Small intestine (tissue), 7 donors: ENCODE measurements around the gene RASL11B. TPM values are rescaled to one million over a fixed set of nuclear protein-coding genes. Genes with fewer than 3 reads are reported as not detected.
A peak's percentile ranks its signal among the peaks of the same experiment; 100 is the strongest.

Experiments
- DNase-seq, 2 donors: peaks; one replicate each; pipeline versions ENCODE4 v3.0.0 to v3.0.0-alpha.2; 2013
- FAIRE-seq: peaks from 2 replicates; lab custom pipeline; 2012; peaks lifted over from hg19 to GRCh38; lab: Jason Lieb, UNC
- H3K27ac ChIP-seq, 3 donors: one replicate each; pipeline ENCODE4 v1.5.1; 2013; ENCODE audit warnings: low read length in 2 of 3, mild to moderate bottlenecking in 2 of 3, control low read depth in 1 of 3, inconsistent platforms in 1 of 3, low read depth in 1 of 3, moderate library complexity in 1 of 3
- H3K27me3 ChIP-seq, 3 donors: one replicate each; pipeline ENCODE4 v1.6.1; 2013; ENCODE audit warnings: low read length in 3 of 3, inconsistent platforms in 1 of 3; ENCODE audit not compliant: control insufficient read depth in 3 of 3, insufficient read depth in 3 of 3
- H3K36me3 ChIP-seq, 3 donors: one replicate each; pipeline ENCODE4 v1.6.1; 2013; ENCODE audit warnings: low read length in 3 of 3, inconsistent platforms in 1 of 3, low read depth in 1 of 3, mild to moderate bottlenecking in 1 of 3, moderate library complexity in 1 of 3; ENCODE audit not compliant: control insufficient read depth in 3 of 3, insufficient read depth in 2 of 3
- H3K4me1 ChIP-seq, 3 donors: one replicate each; pipeline ENCODE4 v1.6.1; 2013; ENCODE audit warnings: low read length in 2 of 3, inconsistent platforms in 1 of 3, low read depth in 1 of 3, mild to moderate bottlenecking in 1 of 3, moderate library complexity in 1 of 3; ENCODE audit not compliant: control insufficient read depth in 3 of 3, insufficient read depth in 2 of 3
- H3K4me3 ChIP-seq, 3 donors: one replicate each; pipeline ENCODE4 v1.5.1; 2013; ENCODE audit warnings: low read length in 3 of 3, control low read depth in 1 of 3, inconsistent platforms in 1 of 3, low read depth in 1 of 3, mild to moderate bottlenecking in 1 of 3, moderate library complexity in 1 of 3
- H3K9me3 ChIP-seq, 2 donors: one replicate each; pipeline ENCODE4 v1.6.1; 2013; ENCODE audit warnings: low read depth in 1 of 2, low read length in 1 of 2; ENCODE audit not compliant: control insufficient read depth in 2 of 2, insufficient read depth in 1 of 2
- WGBS, 3 donors: extraction: QIAGEN DNeasy Blood & Tissue Kit; methylation state at CpG; one replicate each; pipeline ENCODE4 v1.1.7; 2013; 5-methylcytosine and 5-hydroxymethylcytosine counted together
- polyA plus RNA-seq, 4 donors: library from polyadenylated mRNA; stranded (reverse) in 3 of 4; unstranded in 1 of 4; fragments of 200-250 nt in 3 of 4; fragments of 120-200 nt in 1 of 4; gene quantifications; one replicate each; pipeline versions ENCODE4 v1.2.1 to v1.2.3, GENCODE V29; 2013
- donor health status: healthy with polysubstance abuse.
- donor health status: control.
- donor health status: control.
- donor health status: Bipolar disorder and iron deficiency.
- donor health status: healthy.

The RASL11B gene
- polyA plus RNA-seq, 4 donors, result 0.60 to 1.4 TPM; not detected in 2

DNA sequence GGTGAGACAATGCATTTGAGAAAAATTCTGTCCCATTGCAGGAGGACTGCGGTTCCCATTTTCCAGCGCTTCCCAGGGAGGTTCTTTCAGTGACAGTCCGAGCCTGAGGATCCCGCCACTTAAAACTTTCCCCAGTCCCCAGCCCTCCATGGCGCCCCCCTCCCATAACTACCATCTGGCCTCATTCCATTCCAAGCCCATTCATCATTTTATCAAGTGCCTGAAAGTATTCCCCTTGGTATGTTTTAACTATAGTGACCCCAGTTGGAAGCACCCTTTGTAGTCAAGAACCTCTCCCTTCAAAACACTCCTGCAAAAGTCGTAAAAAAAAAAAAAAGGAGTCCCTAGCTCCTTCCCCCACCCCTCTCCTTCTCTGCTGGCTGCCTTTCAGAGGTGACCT, 1.2 kb downstream of the RASL11B start:
- Histone ChIP-seq H3K4me1 (peaks cover 2 to 16% (median 4%) of the 10 kb centered on the region in 3 donors), H3K4me3 (peak overlapping the region in 1 of 3 donors; percentile 49), H3K27ac (no peak overlapping the region), H3K9me3 (peaks cover 0 to 5% of the 10 kb centered on the region in 2 donors), H3K27me3 (peaks cover 0 to 14% (median 7%) of the 10 kb centered on the region in 3 donors), H3K36me3 (peaks cover 0 to 3% (median 0%) of the 10 kb centered on the region in 3 donors)
- DNase-seq (no peak), FAIRE-seq (no peak)
- 78 to 84% (median 79%) methylated on average over 6 of the region's 6 CpGs for WGBS, 3 donors

DNA sequence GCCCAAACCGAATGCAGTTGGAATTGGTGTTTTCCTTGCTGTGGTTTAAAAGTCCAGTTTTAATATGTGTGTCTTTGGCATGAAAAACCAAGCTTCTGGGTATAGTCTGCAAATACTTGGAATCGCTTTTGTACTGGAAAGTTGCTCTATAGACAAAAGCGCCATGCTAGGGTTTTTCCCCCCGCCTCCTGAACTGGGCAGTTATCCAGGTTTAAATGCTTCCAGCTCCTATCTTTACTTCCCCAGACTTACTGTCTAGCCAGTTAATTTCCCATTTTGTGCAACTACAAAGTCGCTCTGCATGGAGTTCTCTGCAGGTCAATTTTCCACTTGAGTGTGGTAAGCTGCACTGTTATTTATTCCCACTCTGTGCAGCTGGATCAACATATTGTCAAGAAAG, 2.7 kb downstream of the RASL11B start:
- no peak for DNase-seq
- peaks cover 0 to 3% (median 0%) of the 10 kb centered on the region in 3 donors for H3K36me3 ChIP-seq
- no peak for FAIRE-seq
- H3K4me1 ChIP-seq, result peaks cover 2 to 16% (median 4%) of the 10 kb centered on the region in 3 donors
- H3K27ac ChIP-seq, result no peak overlapping the region
- WGBS, 3 donors, result 60 to 86% (median 86%) methylated on average over 5 of the region's 5 CpGs
- H3K9me3 ChIP-seq, result no peaks in the 10 kb centered on the region
- peaks cover 0 to 10% (median 7%) of the 10 kb centered on the region in 3 donors for H3K27me3 ChIP-seq
- no peak overlapping the region for H3K4me3 ChIP-seq

DNA sequence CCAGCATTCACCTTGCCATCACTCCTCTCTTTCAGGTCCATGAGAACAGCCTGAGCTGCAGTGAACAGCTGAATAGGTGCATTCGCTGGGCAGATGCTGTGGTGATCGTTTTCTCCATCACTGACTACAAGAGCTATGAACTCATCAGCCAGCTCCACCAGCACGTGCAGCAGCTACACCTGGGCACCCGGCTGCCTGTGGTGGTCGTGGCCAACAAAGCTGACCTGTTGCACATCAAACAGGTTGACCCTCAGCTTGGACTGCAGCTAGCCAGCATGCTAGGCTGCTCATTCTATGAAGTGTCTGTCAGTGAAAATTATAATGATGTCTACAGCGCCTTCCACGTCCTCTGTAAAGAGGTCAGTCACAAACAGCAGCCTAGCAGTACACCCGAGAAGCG, 3.2 kb downstream of the RASL11B start:
- Histone ChIP-seq H3K36me3 (peaks cover 0 to 3% (median 2%) of the 10 kb centered on the region in 3 donors), H3K4me1 (peaks cover 2 to 16% (median 4%) of the 10 kb centered on the region in 3 donors), H3K9me3 (no peaks in the 10 kb centered on the region), H3K4me3 (no peak overlapping the region), H3K27ac (no peak overlapping the region), H3K27me3 (peaks cover 0 to 10% (median 5%) of the 10 kb centered on the region in 3 donors)
- DNase-seq, result no peak
- 88 to 90% (median 89%) methylated on average over 9 of the region's 9 CpGs for WGBS, 3 donors
- FAIRE-seq, result no peak

DNA sequence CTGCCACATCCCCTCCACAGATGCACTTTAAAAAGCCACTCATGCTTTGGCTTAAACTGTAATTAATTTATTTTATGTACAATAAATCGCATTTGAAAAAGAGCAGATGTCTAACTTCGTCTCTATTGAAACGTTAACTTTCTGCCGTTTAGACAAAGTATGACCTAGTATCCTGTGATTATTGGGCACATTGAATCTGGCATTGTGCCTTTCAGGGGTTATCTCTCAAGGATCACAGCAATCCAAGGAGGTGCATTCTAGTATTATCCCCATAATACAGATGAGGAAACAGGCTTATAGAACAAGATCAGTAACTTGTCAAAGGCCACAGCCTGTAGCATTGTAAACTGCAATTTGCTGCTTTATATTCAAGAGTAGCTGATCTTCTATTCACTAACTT, 4.6 kb downstream of the RASL11B start:
- peaks cover 0 to 3% (median 0%) of the 10 kb centered on the region in 3 donors for H3K27me3 ChIP-seq
- 77 to 85% (median 82%) methylated on average over 4 of the region's 4 CpGs for whole genome bisulfite sequencing, 3 donors
- no peak for FAIRE-seq

DNA sequence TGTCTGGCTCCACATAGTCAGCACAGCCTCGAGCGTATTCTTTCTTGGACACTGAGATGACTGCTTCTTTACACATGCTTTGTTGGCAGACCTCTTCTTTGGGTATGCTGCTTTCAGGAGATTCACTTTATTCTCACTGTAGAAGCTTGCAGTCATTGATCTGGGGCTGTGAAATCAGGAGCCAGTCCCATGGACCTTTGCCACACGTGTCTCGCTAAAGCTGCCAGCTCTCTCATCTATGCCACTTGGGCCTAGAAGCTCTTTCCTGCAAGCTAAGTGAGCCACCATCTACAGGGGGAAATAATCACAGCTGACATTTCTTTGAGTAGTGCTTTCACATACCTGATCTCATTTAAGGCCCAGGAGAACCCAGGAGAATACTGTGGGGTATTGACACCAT, 5.0 kb downstream of the RASL11B start:
- no peak overlapping the region for H3K4me3 ChIP-seq
- FAIRE-seq (no peak), DNase-seq (no peak)
- peaks cover 0 to 2% (median 0%) of the 10 kb centered on the region in 3 donors for H3K27me3 ChIP-seq
- H3K36me3 ChIP-seq, result peaks cover 0 to 8% (median 2%) of the 10 kb centered on the region in 3 donors
- 90 to 95% (median 93%) methylated on average over 4 of the region's 4 CpGs for WGBS, 3 donors
- no peak overlapping the region for H3K27ac ChIP-seq
- peaks cover 2 to 10% (median 4%) of the 10 kb centered on the region in 3 donors for H3K4me1 ChIP-seq
- no peaks in the 10 kb centered on the region for H3K9me3 ChIP-seq

More for the DNA sequence above, 4.6 kb downstream of the RASL11B start:
- no peak overlapping the region for H3K4me3 ChIP-seq
- no peak for DNase-seq
- H3K27ac ChIP-seq, result no peak overlapping the region
- peaks cover 0 to 8% (median 2%) of the 10 kb centered on the region in 3 donors for H3K36me3 ChIP-seq
- peaks cover 2 to 11% (median 4%) of the 10 kb centered on the region in 3 donors for H3K4me1 ChIP-seq
- H3K9me3 ChIP-seq, result no peaks in the 10 kb centered on the region

DNA sequence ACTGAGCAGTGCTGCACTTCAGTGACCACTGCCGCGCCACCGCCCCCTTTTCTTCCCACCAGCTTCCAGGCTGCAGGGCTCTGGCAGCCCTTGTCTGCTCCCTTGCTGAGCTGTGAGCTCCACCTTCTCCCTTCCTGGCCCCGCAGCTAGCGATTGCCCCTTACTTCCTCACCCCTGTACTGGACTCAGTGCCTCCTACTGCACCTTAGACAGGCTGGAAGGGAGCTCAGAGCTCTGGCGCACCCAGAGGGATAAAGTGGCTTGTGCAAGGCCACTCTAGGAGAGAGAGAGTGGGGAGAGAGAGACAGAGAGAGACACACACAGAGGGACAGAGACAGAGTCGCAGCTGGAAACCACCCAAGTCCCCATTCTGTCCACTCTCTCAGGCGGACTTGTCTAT, 6.0 kb downstream of the RASL11B start:
- H3K27ac ChIP-seq, result no peak overlapping the region
- no peaks in the 10 kb centered on the region for H3K9me3 ChIP-seq
- H3K4me1 ChIP-seq, result peaks cover 0 to 4% (median 3%) of the 10 kb centered on the region in 3 donors
- H3K4me3 ChIP-seq, result no peak overlapping the region
- FAIRE-seq, result no peak
- peaks cover 0 to 11% (median 2%) of the 10 kb centered on the region in 3 donors for H3K36me3 ChIP-seq
- 71 to 85% (median 76%) methylated on average over 8 of the region's 8 CpGs for WGBS, 3 donors
- peak in 1 of 2 donors; percentile 21 for DNase-seq
- H3K27me3 ChIP-seq, result no peaks in the 10 kb centered on the region

DNA sequence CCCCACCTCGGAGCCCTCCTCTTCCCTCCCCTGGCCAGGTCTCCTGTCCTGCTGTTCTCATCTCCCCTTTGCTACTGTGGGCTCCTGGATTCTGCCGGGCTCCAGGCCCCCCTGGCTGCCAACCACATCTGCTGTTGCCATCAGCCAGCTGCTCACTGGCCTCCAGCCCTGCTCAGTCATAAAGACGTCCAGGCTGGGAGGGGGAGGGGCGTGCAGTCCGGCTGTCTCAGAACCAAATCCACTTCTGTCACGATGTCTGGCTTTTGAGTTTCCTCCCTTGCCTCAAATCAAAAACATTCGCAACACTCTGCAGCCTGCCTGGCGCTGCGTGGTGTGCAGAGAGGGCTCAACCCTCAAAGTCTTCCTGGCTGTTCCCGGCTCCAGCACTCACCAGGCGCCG, 7.1 kb downstream of the RASL11B start:
- Histone ChIP-seq H3K4me3 (no peak overlapping the region), H3K27ac (no peak overlapping the region), H3K36me3 (peaks cover 0 to 11% (median 2%) of the 10 kb centered on the region in 3 donors), H3K4me1 (peaks cover 0 to 7% (median 4%) of the 10 kb centered on the region in 3 donors), H3K27me3 (no peaks in the 10 kb centered on the region), H3K9me3 (no peaks in the 10 kb centered on the region)
- 61 to 86% (median 67%) methylated on average over 12 of the region's 12 CpGs for WGBS, 3 donors
- FAIRE-seq, result no peak
- peak in 1 of 2 donors; percentile 11 for DNase-seq

DNA sequence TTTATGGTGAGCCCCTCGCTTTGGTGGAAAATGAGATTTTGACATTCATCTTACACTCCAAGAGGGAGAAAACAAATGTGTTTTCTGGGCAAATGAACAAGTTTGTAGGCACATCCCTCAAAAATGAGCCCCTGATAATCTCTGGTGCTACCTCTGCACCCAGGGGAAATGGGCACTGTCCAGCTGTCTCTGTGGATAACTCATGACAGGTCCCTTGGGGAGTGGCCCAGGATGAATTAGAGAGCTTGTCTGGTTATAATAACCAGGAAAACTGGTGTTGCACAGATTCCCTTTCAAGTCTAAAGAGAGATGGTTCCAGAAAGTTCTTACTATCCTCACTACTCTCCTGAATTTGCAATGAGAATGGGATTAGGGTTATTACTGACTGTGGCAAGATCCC, 7.5 kb downstream of the RASL11B start:
- H3K9me3 ChIP-seq, result no peaks in the 10 kb centered on the region
- peaks cover 0 to 7% (median 4%) of the 10 kb centered on the region in 3 donors for H3K4me1 ChIP-seq
- no peaks in the 10 kb centered on the region for H3K27me3 ChIP-seq
- WGBS, 3 donors, result 82 to 95% (median 94%) methylated on average over 1 of the region's 1 CpG
- no peak for DNase-seq
- peaks cover 0 to 11% (median 2%) of the 10 kb centered on the region in 3 donors for H3K36me3 ChIP-seq
- no peak for FAIRE-seq
- H3K27ac ChIP-seq, result no peak overlapping the region
- H3K4me3 ChIP-seq, result no peak overlapping the region

DNA sequence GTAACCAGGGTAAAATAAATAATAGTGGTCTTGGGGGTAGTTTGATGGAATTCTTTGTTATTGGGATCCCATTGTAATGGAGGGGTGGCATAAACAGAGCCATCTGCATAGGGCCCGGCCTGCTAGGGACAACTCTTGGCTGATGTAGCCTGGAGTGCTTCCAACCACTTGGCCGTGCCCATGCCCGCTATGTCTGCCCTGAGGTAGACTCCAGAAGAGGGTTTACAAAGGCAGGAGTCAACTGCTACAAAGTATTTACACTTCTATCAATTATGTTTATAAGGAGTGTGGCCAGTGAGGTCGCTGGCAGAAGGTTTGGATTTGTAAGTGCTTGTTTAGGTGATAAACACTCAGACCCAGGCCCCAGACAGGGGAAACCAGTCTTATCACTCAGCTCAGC, 8.1 kb downstream of the RASL11B start:
- WGBS, 3 donors, result 79 to 85% (median 80%) methylated on average over 4 of the region's 4 CpGs
- peaks cover 0 to 7% (median 0%) of the 10 kb centered on the region in 3 donors for H3K4me1 ChIP-seq
- peaks cover 0 to 10% (median 2%) of the 10 kb centered on the region in 3 donors for H3K36me3 ChIP-seq
- FAIRE-seq, result no peak
- no peak for DNase-seq
- no peaks in the 10 kb centered on the region for H3K9me3 ChIP-seq
- no peak overlapping the region for H3K4me3 ChIP-seq
- H3K27ac ChIP-seq, result no peak overlapping the region
- H3K27me3 ChIP-seq, result no peaks in the 10 kb centered on the region
